PC-9 (cell line): ENCODE results near the gene CYP4F11. TPM values are rescaled to one million over a fixed set of nuclear protein-coding genes. Genes with fewer than 3 reads are reported as not detected.
"Not testable (repeated sequence)": the region's sequence is repeated elsewhere in the genome, so short reads cannot be mapped to it uniquely, and the experiment has no call there.

Experiments
- BruUV-seq: library from RNA; stranded (reverse); fragments of 400-500 nt; replicated peaks from 2 replicates; lab custom pipeline; 2021; lab: Mats Ljungman, UMichigan
- CTCF ChIA-PET: fragments of 300-600 bp; sonication (Branson Sonifier 250); formaldehyde crosslinking; loops from one replicate; lab custom pipeline; 2022; ENCODE audit warnings: antibody characterized with exemption; lab: Charles Lee
- POLR2A ChIA-PET: fragments of 300-600 bp; sonication (Branson Sonifier 250); formaldehyde crosslinking; loops from one replicate; lab custom pipeline; 2022; ENCODE audit warnings: antibody characterized with exemption; ENCODE audit not compliant: unreplicated experiment; lab: Charles Lee
- DNase-seq, 2 experiments: peaks; one replicate each; pipeline versions ENCODE4 v3.0.0 to v3.0.0-alpha.2; 2015 to 2022; ENCODE audit warnings: mixed read lengths in 1 of 2
- H2AFZ ChIP-seq: fragments of 200-600 bp; sonication (generic); 2 replicates; pipeline ENCODE4 v1.8.1; 2017; ENCODE audit warnings: antibody characterized with exemption
- H3F3A ChIP-seq: fragments of 200-600 bp; sonication (generic); 2 replicates; pipeline ENCODE4 v1.8.1; 2017; ENCODE audit warnings: antibody characterized with exemption, mild to moderate bottlenecking, low read depth; ENCODE audit not compliant: insufficient read depth
- H3K27ac ChIP-seq: fragments of 200-600 bp; sonication (generic); 2 replicates; pipeline ENCODE4 v1.6.1; 2016; ENCODE audit warnings: mixed run types
- H3K27me3 ChIP-seq: fragments of 200-600 bp; sonication (generic); 2 replicates; pipeline ENCODE4 v1.6.1; 2016; ENCODE audit warnings: low read depth, mixed run types; ENCODE audit not compliant: insufficient read depth
- H3K36me3 ChIP-seq: fragments of 200-600 bp; sonication (generic); 2 replicates; pipeline ENCODE4 v1.6.1; 2016; ENCODE audit warnings: low read depth, mixed run types
- H3K4me1 ChIP-seq: fragments of 200-600 bp; sonication (generic); replicated peaks from 2 replicates; pipeline ENCODE4 v1.6.1; 2016; ENCODE audit warnings: mixed run types; ENCODE audit not compliant: insufficient read depth
- H3K4me2 ChIP-seq: fragments of 200-600 bp; sonication (generic); 2 replicates; pipeline ENCODE4 v1.6.1; 2017; ENCODE audit warnings: mixed run types
- H3K4me3 ChIP-seq: fragments of 200-600 bp; sonication (generic); 2 replicates; pipeline ENCODE4 v1.6.1; 2016; ENCODE audit warnings: mixed run types
- H3K79me2 ChIP-seq: fragments of 200-600 bp; sonication (generic); 2 replicates; pipeline ENCODE4 v1.6.1; 2017; ENCODE audit warnings: low read depth, mixed run types
- H3K9me2 ChIP-seq: fragments of 200-600 bp; sonication (generic); 2 replicates; pipeline ENCODE4 v1.8.1; 2017; ENCODE audit warnings: mild to moderate bottlenecking; ENCODE audit not compliant: insufficient read depth
- H3K9me3 ChIP-seq: fragments of 200-600 bp; sonication (generic); 2 replicates; pipeline ENCODE4 v1.8.1; 2016; ENCODE audit warnings: low read depth; ENCODE audit not compliant: insufficient read depth
- H4K20me1 ChIP-seq: fragments of 200-600 bp; sonication (generic); 2 replicates; pipeline ENCODE4 v1.8.1; 2017; ENCODE audit not compliant: insufficient read depth
- CTCF ChIP-seq: fragments of 200-600 bp; sonication (generic); conservative IDR thresholded peaks from 2 replicates; pipeline ENCODE4 v1.6.1; 2017; ENCODE audit warnings: mixed run types, antibody characterized with exemption, mild to moderate bottlenecking, moderate library complexity
- EZH2 ChIP-seq: fragments of 200-600 bp; sonication (generic); IDR thresholded peaks from 2 replicates; pipeline ENCODE4 v1.8.0; 2017; ENCODE audit warnings: antibody characterized with exemption, low read depth
- intact Hi-C: fragments of 100-400 bp; cut with micrococcal nuclease; formaldehyde crosslinking; loops from one replicate; pipeline ENCODE4 v1.10.0; 2022; ENCODE audit not compliant: unreplicated experiment
- total RNA-seq: library from RNA; stranded (reverse); gene quantifications from 2 replicates; pipeline ENCODE4 v1.2.3, GENCODE V29; 2021

The CYP4F11 gene
- total RNA-seq, 1 experiment from 2014 or later: 187 TPM

- Histone ChIP-seq H3K4me1 (no peaks in the 10 kb centered on the region), H3F3A (no peaks in the 10 kb centered on the region), H3K36me3 (no peaks in the 10 kb centered on the region), H3K9me2 (no peaks in the 10 kb centered on the region), H3K4me3 (no peak overlapping the region), H2AFZ (no peak overlapping the region), H3K4me2 (no peak overlapping the region), H3K79me2 (no peaks in the 10 kb centered on the region), H3K27ac (no peak overlapping the region), H3K9me3 (no peaks in the 10 kb centered on the region), H4K20me1 (0 out of 2 replicates have a peak, but pooled peaks cover 3% of the 10 kb centered on the region), H3K27me3 (peaks cover 9% of the 10 kb centered on the region; the same call in 1 of the 2 replicates)
- POLR2A ChIA-PET: interaction anchor here (0.6 kb wide), 1 partner anchor 118 kb away, joined by 9 read pairs; no protein-coding TSS in a partner anchor
- intact Hi-C loops: no loop called here
- BruUV-seq: no TSS peak
- TF ChIP-seq CTCF (no peak), EZH2 (no peak)
- CTCF ChIA-PET: no interaction called here
- no peak for DNase-seq
These were observed 42.9 kb downstream of the CYP4F11 start for GRCh38 chr19:15891434-15891833.

- H3K4me3 ChIP-seq, H4K20me1 ChIP-seq, H3F3A ChIP-seq, H3K27ac ChIP-seq, H3K9me2 ChIP-seq, DNase-seq, H3K79me2 ChIP-seq, H3K36me3 ChIP-seq, H3K9me3 ChIP-seq, intact Hi-C loops, BruUV-seq, H3K4me2 ChIP-seq, H3K4me1 ChIP-seq, CTCF ChIA-PET, H2AFZ ChIP-seq: not testable (repeated sequence)
- POLR2A ChIA-PET: interaction anchor here (0.6 kb wide), 1 partner anchor 76 kb away, joined by 3 read pairs; no protein-coding TSS in a partner anchor
- peaks cover 24% of the 10 kb centered on the region; the same call in 1 of the 2 replicates for H3K27me3 ChIP-seq
These were observed 45.0 kb downstream of the CYP4F11 start for GRCh38 chr19:15889339-15889738.

- Histone ChIP-seq H3K27ac (no peak overlapping the region), H3K9me2 (no peaks in the 10 kb centered on the region), H4K20me1 (0 out of 2 replicates have a peak, but pooled peaks cover 3% of the 10 kb centered on the region), H3K4me1 (no peaks in the 10 kb centered on the region), H3K27me3 (peaks cover 39% of the 10 kb centered on the region), H3K36me3 (no peaks in the 10 kb centered on the region), H3K4me2 (no peak overlapping the region), H3K79me2 (no peaks in the 10 kb centered on the region), H3F3A (no peaks in the 10 kb centered on the region), H3K4me3 (no peak overlapping the region), H2AFZ (no peak overlapping the region), H3K9me3 (no peaks in the 10 kb centered on the region)
- no peak for DNase-seq
- ChIA-PET CTCF (no interaction called here), POLR2A (no interaction called here)
- TF ChIP-seq EZH2 (no peak), CTCF (no peak)
- intact Hi-C loops: no loop called here
- BruUV-seq: no TSS peak
These were observed 48.4 kb downstream of the CYP4F11 start for GRCh38 chr19:15885919-15886318.

GRCh38 chr19:15885167-15885566, 49.2 kb downstream of the CYP4F11 start:
- Histone ChIP-seq H3K27ac (no peak overlapping the region), H3F3A (no peaks in the 10 kb centered on the region), H3K79me2 (no peaks in the 10 kb centered on the region), H3K36me3 (no peaks in the 10 kb centered on the region), H3K4me3 (no peak overlapping the region), H3K9me3 (no peaks in the 10 kb centered on the region), H3K27me3 (peaks cover 33% of the 10 kb centered on the region), H4K20me1 (0 out of 2 replicates have a peak, but pooled peaks cover 3% of the 10 kb centered on the region), H3K4me2 (no peak overlapping the region), H2AFZ (no peak overlapping the region), H3K9me2 (no peaks in the 10 kb centered on the region), H3K4me1 (no peaks in the 10 kb centered on the region)
- TF ChIP-seq CTCF (no peak), EZH2 (no peak)
- no peak for DNase-seq
- ChIA-PET POLR2A (interaction anchor here (0.6 kb wide), 1 partner anchor 31 kb away, joined by 3 read pairs; no protein-coding TSS in a partner anchor), CTCF (no interaction called here)
- intact Hi-C loops: no loop called here
- BruUV-seq: no TSS peak

- H3K36me3 ChIP-seq, BruUV-seq, CTCF ChIA-PET, H3F3A ChIP-seq, intact Hi-C loops, H4K20me1 ChIP-seq, H3K9me3 ChIP-seq, DNase-seq, H3K9me2 ChIP-seq, H3K4me3 ChIP-seq, POLR2A ChIA-PET, H3K79me2 ChIP-seq, H3K4me2 ChIP-seq, H3K27ac ChIP-seq, H3K4me1 ChIP-seq, H2AFZ ChIP-seq: not testable (repeated sequence)
- peaks cover 36% of the 10 kb centered on the region for H3K27me3 ChIP-seq
These were observed 51.0 kb downstream of the CYP4F11 start for GRCh38 chr19:15883329-15883728.
